Dendritic cell treated with granulocyte-macrophage colony-stimulating factor and Interleukin-4, amounts not matched to agents 40 ng/mL and 50 ng/mL, for 4 days (primary cell): ENCODE results near the gene LRPAP1.
"Not testable (repeated sequence)": the region's sequence is repeated elsewhere in the genome, so short reads cannot be mapped to it uniquely, and the experiment has no call there.

Experiments
- H3K27ac Mint-ChIP-seq: one replicate; pipeline ENCODE4 v1.8.0; 2022; ENCODE audit warnings: mild to moderate bottlenecking, mixed read lengths
- H3K27me3 Mint-ChIP-seq: one replicate; pipeline ENCODE4 v1.8.0; 2022; ENCODE audit warnings: mild to moderate bottlenecking, mixed read lengths
- H3K36me3 Mint-ChIP-seq: one replicate; pipeline ENCODE4 v1.8.0; 2022; ENCODE audit warnings: low read depth, mixed read lengths
- H3K4me1 Mint-ChIP-seq: one replicate; pipeline ENCODE4 v1.8.0; 2022; ENCODE audit warnings: low read depth, mixed read lengths
- H3K4me3 Mint-ChIP-seq: one replicate; pipeline ENCODE4 v1.8.0; 2022; ENCODE audit warnings: mild to moderate bottlenecking, moderate library complexity, mixed read lengths
- H3K9me3 Mint-ChIP-seq: one replicate; pipeline ENCODE4 v1.8.0; 2022; ENCODE audit warnings: mixed read lengths
- intact Hi-C: fragments of 100-400 bp; cut with micrococcal nuclease; formaldehyde crosslinking; loops from one replicate; pipeline ENCODE4 v1.15.0; 2022

The LRPAP1 gene

GRCh38 chr4:3514806-3515501 lies 17.3 kb downstream of the LRPAP1 start:
- Mint-ChIP-seq H3K27me3 (no peaks in the 10 kb centered on the region), H3K9me3 (no peaks in the 10 kb centered on the region), H3K27ac (no peak overlapping the region), H3K36me3 (peaks cover 100% of the 10 kb centered on the region), H3K4me1 (peaks cover 15% of the 10 kb centered on the region), H3K4me3 (no peak overlapping the region)
- intact Hi-C loops, result no loop called here

GRCh38 chr4:3514221-3514780 lies 17.9 kb downstream of the LRPAP1 start:
- H3K36me3 Mint-ChIP-seq, result peaks cover 97% of the 10 kb centered on the region
- no peaks in the 10 kb centered on the region for H3K27me3 Mint-ChIP-seq
- H3K4me1 Mint-ChIP-seq, result peaks cover 15% of the 10 kb centered on the region
- H3K9me3 Mint-ChIP-seq, result no peaks in the 10 kb centered on the region
- no peak overlapping the region for H3K4me3 Mint-ChIP-seq
- H3K27ac Mint-ChIP-seq, result no peak overlapping the region
- intact Hi-C loops, result no loop called here

GRCh38 chr4:3513807-3514206 lies 18.4 kb downstream of the LRPAP1 start:
- Mint-ChIP-seq H3K27me3 (no peaks in the 10 kb centered on the region), H3K9me3 (no peaks in the 10 kb centered on the region), H3K4me1 (peaks cover 18% of the 10 kb centered on the region), H3K4me3 (no peak overlapping the region), H3K36me3 (peaks cover 95% of the 10 kb centered on the region), H3K27ac (no peak overlapping the region)
- intact Hi-C loops, result no loop called here

GRCh38 chr4:3512719-3513118 lies 19.5 kb downstream of the LRPAP1 start:
- Mint-ChIP-seq H3K27me3 (no peaks in the 10 kb centered on the region), H3K27ac (no peak overlapping the region), H3K9me3 (no peaks in the 10 kb centered on the region), H3K4me3 (no peak overlapping the region), H3K36me3 (peaks cover 95% of the 10 kb centered on the region), H3K4me1 (peaks cover 25% of the 10 kb centered on the region)
- intact Hi-C loops, result no loop called here

GRCh38 chr4:3512279-3512678 lies 19.9 kb downstream of the LRPAP1 start:
- H3K9me3 Mint-ChIP-seq, result no peaks in the 10 kb centered on the region
- H3K36me3 Mint-ChIP-seq, result peaks cover 95% of the 10 kb centered on the region
- H3K4me1 Mint-ChIP-seq, result peaks cover 25% of the 10 kb centered on the region
- intact Hi-C loops, result no loop called here
- no peak overlapping the region for H3K27ac Mint-ChIP-seq
- H3K4me3 Mint-ChIP-seq, result no peak overlapping the region
- no peaks in the 10 kb centered on the region for H3K27me3 Mint-ChIP-seq

GRCh38 chr4:3511601-3512000 lies 20.6 kb downstream of the LRPAP1 start:
- Mint-ChIP-seq H3K4me1 (peaks cover 25% of the 10 kb centered on the region), H3K36me3 (peaks cover 95% of the 10 kb centered on the region)
- H3K27me3 Mint-ChIP-seq, H3K27ac Mint-ChIP-seq, H3K9me3 Mint-ChIP-seq, H3K4me3 Mint-ChIP-seq, intact Hi-C loops: not testable (repeated sequence)

GRCh38 chr4:3511187-3511586 lies 21.0 kb downstream of the LRPAP1 start:
- peaks cover 95% of the 10 kb centered on the region for H3K36me3 Mint-ChIP-seq

GRCh38 chr4:3510481-3510880 lies 21.7 kb downstream of the LRPAP1 start:
- Mint-ChIP-seq H3K36me3 (peaks cover 95% of the 10 kb centered on the region), H3K4me1 (peaks cover 20% of the 10 kb centered on the region), H3K27ac (no peak overlapping the region), H3K27me3 (no peaks in the 10 kb centered on the region), H3K9me3 (no peaks in the 10 kb centered on the region), H3K4me3 (no peak overlapping the region)
- intact Hi-C loops, result no loop called here

More at GRCh38 chr4:3511187-3511586, 21.0 kb downstream of the LRPAP1 start:
- Mint-ChIP-seq H3K4me1 (peaks cover 25% of the 10 kb centered on the region), H3K4me3 (no peak overlapping the region), H3K27ac (no peak overlapping the region), H3K27me3 (no peaks in the 10 kb centered on the region), H3K9me3 (no peaks in the 10 kb centered on the region)
- intact Hi-C loops, result no loop called here

- Mint-ChIP-seq H3K9me3 (no peaks in the 10 kb centered on the region), H3K4me1 (peaks cover 12% of the 10 kb centered on the region), H3K27me3 (no peaks in the 10 kb centered on the region), H3K27ac (no peak overlapping the region), H3K36me3 (peaks cover 95% of the 10 kb centered on the region), H3K4me3 (no peak overlapping the region)
- intact Hi-C loops, result no loop called here
These were observed 23.7 kb downstream of the LRPAP1 start for GRCh38 chr4:3508542-3508941.

GRCh38 chr4:3505231-3505630 lies 27.0 kb downstream of the LRPAP1 start:
- no peaks in the 10 kb centered on the region for H3K27me3 Mint-ChIP-seq
- intact Hi-C loops, result no loop called here
- H3K4me3 Mint-ChIP-seq, result no peak overlapping the region
- no peaks in the 10 kb centered on the region for H3K9me3 Mint-ChIP-seq
- H3K36me3 Mint-ChIP-seq, result peaks cover 95% of the 10 kb centered on the region
- H3K4me1 Mint-ChIP-seq, result peaks cover 24% of the 10 kb centered on the region
- H3K27ac Mint-ChIP-seq, result no peak overlapping the region

GRCh38 chr4:3502941-3503936 lies 29.0 kb downstream of the LRPAP1 start:
- no peak overlapping the region for H3K27ac Mint-ChIP-seq
- H3K9me3 Mint-ChIP-seq, result no peaks in the 10 kb centered on the region
- H3K4me1 Mint-ChIP-seq, result peaks cover 15% of the 10 kb centered on the region
- H3K36me3 Mint-ChIP-seq, result peaks cover 98% of the 10 kb centered on the region
- no peak overlapping the region for H3K4me3 Mint-ChIP-seq
- H3K27me3 Mint-ChIP-seq, result no peaks in the 10 kb centered on the region
- intact Hi-C loops, result no loop called here

GRCh38 chr4:3501825-3502425 lies 30.3 kb downstream of the LRPAP1 start:
- intact Hi-C loops, result no loop called here
- Mint-ChIP-seq H3K27me3 (peaks cover 4% of the 10 kb centered on the region), H3K4me1 (peaks cover 14% of the 10 kb centered on the region), H3K36me3 (peaks cover 84% of the 10 kb centered on the region), H3K27ac (no peak overlapping the region), H3K4me3 (no peak overlapping the region), H3K9me3 (no peaks in the 10 kb centered on the region)

GRCh38 chr4:3501126-3501824 lies 30.9 kb downstream of the LRPAP1 start:
- no peaks in the 10 kb centered on the region for H3K9me3 Mint-ChIP-seq
- H3K4me1 Mint-ChIP-seq, result peaks cover 14% of the 10 kb centered on the region
- no peak overlapping the region for H3K27ac Mint-ChIP-seq
- intact Hi-C loops, result no loop called here
- peaks cover 78% of the 10 kb centered on the region for H3K36me3 Mint-ChIP-seq
- peaks cover 9% of the 10 kb centered on the region for H3K27me3 Mint-ChIP-seq
- H3K4me3 Mint-ChIP-seq, result no peak overlapping the region
